GM13976 (cell line): ENCODE results near the gene PTGER2.
A peak's percentile ranks its signal among the peaks of the same experiment; 100 is the strongest.

Experiments
- DNase-seq: peaks from one replicate; pipeline ENCODE4 v3.0.0; 2012; ENCODE audit warnings: low spot score
- CTCF ChIP-seq: IDR thresholded peaks from 2 replicates; pipeline ENCODE4 v1.5.1; 2012; ENCODE audit warnings: borderline replicate concordance, mild to moderate bottlenecking; ENCODE audit not compliant: insufficient read depth; ENCODE audit errors: extremely low read depth, missing control alignments, control extremely low read depth
- in situ Hi-C: fragments of 300-500 bp; cut with MboI; formaldehyde crosslinking; loops from one replicate; pipeline ENCODE4 v1.12.0; 2022; ENCODE audit warnings: low sequenced_read_pairs, mixed read lengths, inconsistent platforms; ENCODE audit not compliant: unreplicated experiment

The PTGER2 gene

GRCh38 chr14:52269100-52269499 is 45.0 kb upstream of the PTGER2 start:
- no peak for TF ChIP-seq CTCF
- in situ Hi-C loops: no loop called here
- DNase-seq: no peak

GRCh38 chr14:52269982-52270381 is 44.1 kb upstream of the PTGER2 start:
- no peak for TF ChIP-seq CTCF
- in situ Hi-C loops: no loop called here
- DNase-seq: no peak

GRCh38 chr14:52271538-52271937 is 42.6 kb upstream of the PTGER2 start:
- in situ Hi-C loops: no loop called here
- no peak for DNase-seq
- TF ChIP-seq CTCF: no peak

GRCh38 chr14:52272375-52272774 is 41.7 kb upstream of the PTGER2 start:
- peak; percentile 29 for TF ChIP-seq CTCF
- in situ Hi-C loops: no loop called here
- peak; percentile 36 for DNase-seq

GRCh38 chr14:52275372-52275771 is 38.7 kb upstream of the PTGER2 start:
- DNase-seq: no peak
- TF ChIP-seq CTCF: no peak
- in situ Hi-C loops: loop anchor here (25.0 kb wide), 1 partner anchor 687 kb away; the partner anchor contains the start of gene FERMT2

GRCh38 chr14:52277552-52277951 is 36.6 kb upstream of the PTGER2 start:
- in situ Hi-C loops: loop anchor here (25.0 kb wide), 1 partner anchor 685 kb away; the partner anchor contains the start of gene FERMT2
- DNase-seq: no peak
- TF ChIP-seq CTCF: no peak

- in situ Hi-C loops: loop anchor here (25.0 kb wide), 1 partner anchor 683 kb away; the partner anchor contains the start of gene FERMT2
- DNase-seq: no peak
- TF ChIP-seq CTCF: no peak
Measured at GRCh38 chr14:52279408-52279807, 34.7 kb upstream of the PTGER2 start.
